ENCODE data around the gene PKM. TPM values are rescaled to one million over a fixed set of nuclear protein-coding genes. Genes with fewer than 3 reads are reported as not detected.

Gene PKM
- total RNA-seq, 1 experiment from 2014 or later: 1,026 TPM

GRCh38 chr15:72155635-72156616 lies 75.1 kb downstream of the PKM start:
- Histone ChIP-seq H3K23me2 (ENCODE audit: insufficient read length, low read depth, low read length, poor library complexity, severe bottlenecking) (no peaks in the 10 kb centered on the region), H2BK120ac (ENCODE audit: low read depth, low read length, poor library complexity, severe bottlenecking) (no peak overlapping the region), H2BK20ac (ENCODE audit: low read depth, low read length, poor library complexity, severe bottlenecking) (no peak overlapping the region), H4K20me1 (ENCODE audit: control insufficient read depth, insufficient read depth, insufficient read length) (no peaks in the 10 kb centered on the region), H2BK12ac (ENCODE audit: insufficient read length, low read depth, low read length) (no peak overlapping the region), H4K8ac (replicated peaks; ENCODE audit: insufficient read length, low read depth, low read length) (no peak overlapping the region), H2BK5ac (ENCODE audit: insufficient read length, low read length) (no peak overlapping the region), H3K27ac (ENCODE audit: insufficient read length, low read depth, low read length) (no peak overlapping the region), H3K14ac (ENCODE audit: insufficient read depth, low read length) (no peak overlapping the region), H3K4me1 (ENCODE audit: insufficient read depth, low read length) (no peaks in the 10 kb centered on the region; the same call in 1 of the 2 replicates), H3K79me2 (ENCODE audit: insufficient read depth, low read length) (no peaks in the 10 kb centered on the region), H3T11ph (ENCODE audit: low read length) (no peak overlapping the region), H3K9me3 (ENCODE audit: control insufficient read depth, low read depth, low read length) (no peaks in the 10 kb centered on the region), H3K4ac (ENCODE audit: low read depth, low read length) (no peak overlapping the region), H3K23ac (ENCODE audit: insufficient read length, low read depth, low read length) (no peak overlapping the region), H2AFZ (ENCODE audit: low read length) (no peak overlapping the region), H3K9ac (ENCODE audit: extremely low read depth, insufficient read length, low read length) (no peak overlapping the region), H2AK5ac (ENCODE audit: insufficient read length, low read length) (no peak overlapping the region), H3K56ac (ENCODE audit: insufficient read length, low read depth, low read length) (no peak overlapping the region), H3K27me3 (ENCODE audit: insufficient read depth, low read length) (no peaks in the 10 kb centered on the region; the same call in 1 of the 2 replicates), H3K18ac (ENCODE audit: insufficient read length, low read depth, low read length) (no peak overlapping the region), H3K79me1 (ENCODE audit: insufficient read depth, low read depth, low read length, poor library complexity, severe bottlenecking) (no peaks in the 10 kb centered on the region), H4K5ac (ENCODE audit: insufficient read length, low read depth, low read length) (no peak overlapping the region), H4K91ac (ENCODE audit: insufficient read length, low read depth, low read length) (no peak overlapping the region), H3K4me2 (ENCODE audit: insufficient read depth, insufficient read length, low read length) (no peak overlapping the region), H2BK15ac (ENCODE audit: low read depth, low read length) (no peak overlapping the region)
- TF ChIP-seq CTCF (conservative IDR thresholded peaks at IDR 0.05): peak; percentile 94
- Mint-ChIP-seq H3K4me1 (peaks cover 10% of the 10 kb centered on the region in 2 experiments), H3K27me3 (ENCODE audit: low read depth) (peaks cover 11% of the 10 kb centered on the region), H3K27ac (peak overlapping the region in 1 of 3 experiments; percentile 55; a peak in 1 of 7 replicates), H3K4me3 (peak overlapping the region; percentile 18 to 29; a peak in 3 of 5 replicates), H3K9me3 (no peaks in the 10 kb centered on the region), H3K36me3 (ENCODE audit: insufficient read depth in 1 of 3, low read depth in 3 of 3) (no peaks in the 10 kb centered on the region)
- no CpG with 5 or more reads among the region's 19 CpGs for WGBS (ENCODE audit: extremely low coverage, insufficient read length, low lambda C conversion rate)
- DNase-seq: peak; percentile 84
